ENCODE measurements around the gene OR2AG1.
"Not testable (repeated sequence)": the region's sequence is repeated elsewhere in the genome, so short reads cannot be mapped to it uniquely, and the experiment has no call there.

The OR2AG1 gene

DNA sequence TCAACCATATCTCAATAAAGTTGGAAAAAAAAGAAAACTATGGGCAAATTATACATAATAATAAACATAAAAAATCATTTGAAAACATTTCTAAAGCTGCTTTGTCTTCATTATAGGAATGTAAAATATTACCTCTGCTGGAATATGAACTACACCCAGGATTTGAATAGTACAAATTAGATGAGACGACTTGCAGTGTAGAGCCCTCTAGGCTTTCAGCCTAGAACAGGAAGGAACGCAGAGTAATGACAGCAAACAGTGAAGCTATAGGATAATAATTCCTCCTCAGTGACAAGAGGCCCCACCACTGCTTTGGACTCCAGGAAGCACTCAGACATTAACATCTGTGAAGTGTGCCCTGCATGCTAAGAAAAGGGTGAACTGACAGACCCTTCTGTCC lies 7.7 kb downstream of the OR2AG1 start:
- no peak for DNase-seq

DNA sequence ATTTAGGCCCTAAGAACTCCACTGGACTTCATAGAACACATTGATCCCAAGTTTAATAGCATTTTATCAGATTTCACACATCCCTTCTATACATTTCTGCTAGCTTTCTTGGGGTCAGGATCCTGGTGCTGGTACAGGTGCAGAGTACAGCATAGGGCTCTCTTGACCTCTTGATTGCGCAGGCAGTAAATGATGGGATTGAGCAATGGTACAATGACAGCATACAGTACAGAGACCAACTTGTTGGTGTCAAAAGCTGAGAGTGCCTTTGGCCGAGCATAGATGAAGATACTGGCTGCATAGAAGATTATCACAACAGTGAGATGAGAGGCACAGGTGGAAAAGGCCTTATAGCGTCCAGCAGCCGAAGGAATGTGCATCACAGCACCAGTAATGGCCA lies 11.8 kb downstream of the OR2AG1 start:
- no peak for DNase-seq

DNA sequence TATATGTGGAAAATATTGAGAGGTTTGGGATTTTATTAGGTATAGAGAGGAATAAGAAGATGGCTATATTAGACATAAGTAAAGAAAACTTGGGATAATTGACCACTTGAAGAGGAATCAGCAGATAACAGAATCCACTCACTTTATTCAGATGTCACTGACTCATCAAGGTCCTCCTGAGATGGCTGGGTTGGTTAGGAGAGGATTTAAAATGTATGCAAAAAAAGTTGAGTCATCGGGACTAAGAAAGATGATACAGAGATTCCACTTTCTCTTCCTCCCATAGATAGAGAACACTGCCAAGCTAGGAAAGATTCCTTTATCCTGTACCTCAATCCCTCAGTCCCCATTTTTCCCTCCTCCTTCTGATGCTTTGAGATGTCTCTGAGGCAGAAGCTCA lies 16.6 kb downstream of the OR2AG1 start, which contains the start of gene OR6A2:
Gene OR6A2, minus strand, starts transcription at position 288 of the 400 bp plus-strand sequence. CDS start 3,981 bp downstream, outside the sequence.
- no peak for DNase-seq

DNA sequence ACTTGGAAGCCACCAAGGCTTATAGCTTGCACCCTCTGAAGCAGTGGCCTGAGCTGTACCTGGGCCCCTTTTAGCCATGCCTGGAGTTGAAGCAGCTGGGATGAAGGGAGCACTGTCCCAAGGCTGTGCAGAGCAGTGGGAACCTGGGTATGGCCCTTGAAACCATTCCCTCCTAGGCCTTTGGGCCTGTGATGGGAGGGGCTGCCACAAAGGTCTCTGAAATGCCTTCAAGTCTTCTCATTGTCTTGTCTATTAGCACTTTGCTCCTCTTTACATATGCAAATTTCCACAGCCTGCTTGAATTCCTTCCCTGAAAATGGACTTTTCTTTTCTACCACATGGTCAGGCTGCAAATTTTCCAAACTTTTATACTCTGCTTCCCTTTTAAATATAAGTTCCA lies 18.3 kb downstream of the OR2AG1 start:
- not testable (repeated sequence) for DNase-seq

DNA sequence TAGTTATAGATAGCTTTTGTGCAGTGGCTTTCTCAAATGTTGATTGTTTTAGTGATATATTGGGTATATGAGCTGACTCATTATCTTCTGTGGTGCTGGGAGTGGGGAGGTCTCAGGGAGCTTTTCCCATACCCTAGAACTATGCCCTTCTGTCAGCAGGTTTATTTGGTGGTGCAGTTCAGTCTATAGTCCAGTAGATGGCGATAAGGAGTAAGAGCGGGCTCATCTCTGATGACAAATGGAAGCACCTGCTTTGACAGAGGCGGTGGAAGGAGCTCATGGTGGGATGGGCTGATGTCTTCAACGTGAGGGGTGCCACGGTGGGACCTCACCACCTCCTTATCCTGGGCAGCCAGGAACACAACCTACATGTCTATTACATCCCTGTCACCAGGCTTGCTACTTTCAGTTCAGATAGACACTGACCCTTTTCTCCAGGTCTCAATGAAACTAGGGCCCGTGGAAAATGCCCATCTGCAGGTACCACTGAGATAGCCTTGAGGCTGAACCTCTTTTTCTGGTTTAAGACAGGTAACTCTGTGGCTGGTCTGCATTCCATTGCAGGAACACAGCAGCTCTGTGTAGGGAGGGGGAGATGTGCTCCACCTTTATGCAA lies 29.7 kb downstream of the OR2AG1 start:
- DNase-seq, result peak in 1 of 56 donors; percentile 7

DNA sequence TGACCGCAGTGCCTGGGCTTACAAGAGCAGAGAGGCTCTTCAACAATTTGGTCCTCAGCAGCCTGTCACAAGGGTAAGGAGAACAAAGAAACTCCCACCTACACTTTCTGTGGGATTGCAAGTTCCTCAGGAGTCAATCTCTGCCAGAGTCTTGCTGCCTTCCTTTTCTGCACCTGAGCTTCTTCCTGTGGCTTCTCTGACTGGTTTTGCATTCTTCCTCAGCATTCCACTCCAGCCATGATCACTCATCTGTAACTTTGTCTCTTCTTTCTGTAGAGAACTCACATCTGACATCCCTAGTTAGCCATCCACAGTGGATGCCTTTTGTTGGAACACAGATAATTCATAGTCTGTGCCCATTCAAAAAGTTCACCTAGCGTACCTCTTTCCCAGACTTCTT lies 30.8 kb downstream of the OR2AG1 start:
- DNase-seq, result no peak

DNA sequence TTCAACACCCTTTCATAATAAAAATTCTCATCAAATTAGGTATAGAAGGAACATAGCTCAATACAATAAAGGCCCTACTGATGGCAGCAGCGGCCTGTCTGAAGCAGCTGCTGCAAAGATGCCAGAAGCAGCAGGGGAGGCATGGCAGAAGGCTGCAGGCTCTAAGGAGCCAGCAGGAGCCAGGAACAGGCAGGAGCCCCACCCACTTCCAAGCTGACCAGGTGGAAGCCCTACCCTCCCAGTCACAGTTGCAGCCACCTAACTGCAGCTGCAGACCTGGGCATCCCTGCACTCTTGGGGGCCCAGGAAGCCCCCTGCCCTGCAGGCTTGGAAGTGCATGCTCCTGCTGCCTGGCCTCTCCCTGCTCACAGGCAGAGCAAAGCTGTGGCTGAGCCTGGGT lies 34.9 kb downstream of the OR2AG1 start:
- DNase-seq, result no peak

DNA sequence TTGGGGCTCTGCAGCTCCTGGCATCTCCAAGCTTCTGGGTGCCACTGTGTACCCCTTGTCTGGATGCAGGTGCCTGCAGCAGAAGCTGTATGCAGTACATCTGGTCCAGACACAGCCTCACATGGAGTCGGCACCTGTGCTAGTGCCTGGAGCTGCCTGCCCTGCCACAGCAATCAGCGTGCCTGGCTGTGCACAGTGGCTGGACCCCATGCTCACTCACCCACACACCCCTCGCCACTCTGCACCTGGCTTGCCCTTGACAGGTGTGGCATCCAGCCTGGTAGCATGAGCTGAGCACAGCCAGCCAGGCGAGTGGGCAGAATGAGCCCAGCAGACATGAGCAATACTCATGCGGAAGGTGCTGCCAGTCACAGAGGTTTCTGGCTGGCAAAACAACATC lies 36.1 kb downstream of the OR2AG1 start:
- DNase-seq, result no peak

DNA sequence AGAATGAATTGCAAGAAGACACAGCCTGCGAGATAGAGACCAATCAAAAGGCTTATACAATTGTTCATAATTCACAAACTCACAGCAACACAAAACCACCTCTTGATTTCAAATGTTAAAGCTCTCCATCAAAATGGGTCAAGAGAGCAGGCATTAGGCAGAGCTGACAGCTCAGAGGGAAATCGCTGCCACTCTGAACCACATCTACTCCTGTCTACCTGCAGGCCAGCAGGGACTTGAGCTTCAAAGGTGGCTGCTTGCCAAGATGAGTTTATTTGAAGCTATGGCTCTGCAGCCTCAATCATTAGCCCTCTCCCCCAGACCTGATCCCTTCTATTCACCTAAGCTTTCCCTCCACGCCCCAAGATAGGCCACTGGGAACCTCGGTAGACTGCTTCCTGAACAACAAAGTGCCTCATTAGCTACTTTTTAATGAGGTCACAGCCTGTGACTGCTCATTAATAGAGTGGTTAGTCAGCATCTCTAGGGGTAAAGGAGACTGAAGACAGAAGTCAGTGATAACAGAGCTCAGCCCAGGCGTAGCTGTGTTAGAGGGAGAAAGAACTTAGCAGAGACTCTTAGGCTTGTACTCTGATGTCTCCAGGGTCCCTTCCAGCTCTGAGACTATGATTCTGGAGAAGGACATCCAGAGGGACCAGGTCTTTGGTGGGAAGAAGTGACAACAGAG lies 41.5 kb downstream of the OR2AG1 start:
- DNase-seq, result no peak

DNA sequence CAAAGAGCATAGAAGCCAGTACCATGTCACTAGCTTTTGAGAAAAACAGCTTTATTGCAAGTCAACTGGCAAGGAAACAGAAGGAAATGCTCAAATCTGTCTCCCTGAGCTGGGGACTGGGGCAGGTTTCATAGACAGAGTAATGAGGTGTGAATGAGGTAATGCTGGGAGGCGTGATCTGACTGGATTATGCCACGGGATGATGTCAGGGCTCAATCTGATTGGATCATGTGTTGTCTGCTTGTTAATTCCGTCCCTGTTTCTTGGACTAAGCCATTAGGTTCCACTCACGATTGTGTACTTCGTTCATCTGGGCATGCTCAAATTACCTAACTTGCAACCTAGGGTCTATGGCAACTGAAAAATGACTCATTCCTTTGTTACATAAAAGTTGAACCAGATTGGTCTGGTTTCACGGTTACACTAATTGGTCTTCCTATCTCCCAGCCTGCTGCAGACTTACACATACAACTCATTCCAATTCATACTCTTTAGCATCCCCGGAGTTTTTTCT lies 42.5 kb downstream of the OR2AG1 start:
- DNase-seq, result no peak

DNA sequence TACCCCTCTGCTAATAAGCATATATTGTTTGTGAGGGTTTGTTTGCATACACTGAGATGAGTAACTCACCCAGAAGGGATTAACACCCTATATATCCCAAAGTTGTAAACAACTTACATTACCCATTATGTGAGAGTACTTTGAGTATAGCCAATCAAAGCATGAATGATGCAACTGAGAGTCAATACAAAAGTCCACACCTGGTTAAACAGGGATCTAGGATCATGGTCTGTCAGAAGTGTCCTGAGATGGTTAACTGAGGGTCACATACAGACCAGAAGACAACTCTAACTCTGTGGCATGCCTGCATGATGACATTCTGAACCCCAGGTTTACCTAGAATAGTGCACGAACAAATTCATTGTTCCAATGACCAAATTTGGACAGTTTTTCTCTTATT lies 45.3 kb downstream of the OR2AG1 start:
- no peak for DNase-seq

DNA sequence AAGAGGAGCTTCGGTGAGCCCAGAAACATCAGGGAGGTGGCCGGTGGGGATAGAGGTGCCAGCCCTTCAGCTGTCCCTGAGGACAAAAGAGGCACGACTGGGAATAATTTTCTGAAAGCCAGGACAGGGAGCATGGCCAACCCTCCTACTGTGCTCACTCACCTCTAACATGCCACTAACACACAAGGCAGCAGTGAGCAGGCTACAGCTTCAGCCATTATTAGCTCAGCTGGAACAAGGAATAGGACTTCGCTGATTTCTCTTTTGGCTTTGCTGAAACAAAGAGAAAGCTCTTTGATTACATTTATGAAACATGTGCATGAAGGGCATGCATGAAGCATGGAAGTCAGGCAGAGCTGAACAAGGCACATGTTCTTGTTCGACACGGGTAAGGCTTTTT lies 50.5 kb downstream of the OR2AG1 start:
- DNase-seq, result no peak

DNA sequence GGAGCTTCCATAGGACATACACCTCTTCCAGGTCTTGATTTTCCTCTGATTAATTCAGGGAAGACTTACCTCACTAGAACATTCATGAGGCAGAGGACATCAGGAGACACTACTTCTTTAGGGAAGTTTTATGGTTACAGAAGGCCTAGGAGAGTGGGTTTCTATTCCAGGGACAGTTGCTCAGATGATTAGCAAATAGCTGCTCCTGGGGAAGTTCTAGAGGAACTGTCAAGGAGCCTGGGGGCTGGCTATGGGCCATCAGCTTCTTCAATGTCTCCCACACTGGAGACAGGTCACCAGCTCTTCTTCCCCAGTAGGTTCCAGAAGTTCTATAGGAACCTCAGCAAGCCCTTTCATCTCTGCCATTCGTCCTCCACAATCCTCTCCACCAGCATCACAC lies 51.2 kb downstream of the OR2AG1 start:
- DNase-seq, result no peak
